Middle frontal gyrus (tissue), 1 donor: Measurements from ENCODE around the gene TMED1.
"Not testable (repeated sequence)": the region's sequence is repeated elsewhere in the genome, so short reads cannot be mapped to it uniquely, and the experiment has no call there.

ENCODE experiments used
- DNase-seq: peaks from one replicate; pipeline ENCODE4 v3.0.0-alpha.2; 2015; ENCODE audit warnings: low spot score; ENCODE audit errors: extremely low spot score

The TMED1 gene

DNA sequence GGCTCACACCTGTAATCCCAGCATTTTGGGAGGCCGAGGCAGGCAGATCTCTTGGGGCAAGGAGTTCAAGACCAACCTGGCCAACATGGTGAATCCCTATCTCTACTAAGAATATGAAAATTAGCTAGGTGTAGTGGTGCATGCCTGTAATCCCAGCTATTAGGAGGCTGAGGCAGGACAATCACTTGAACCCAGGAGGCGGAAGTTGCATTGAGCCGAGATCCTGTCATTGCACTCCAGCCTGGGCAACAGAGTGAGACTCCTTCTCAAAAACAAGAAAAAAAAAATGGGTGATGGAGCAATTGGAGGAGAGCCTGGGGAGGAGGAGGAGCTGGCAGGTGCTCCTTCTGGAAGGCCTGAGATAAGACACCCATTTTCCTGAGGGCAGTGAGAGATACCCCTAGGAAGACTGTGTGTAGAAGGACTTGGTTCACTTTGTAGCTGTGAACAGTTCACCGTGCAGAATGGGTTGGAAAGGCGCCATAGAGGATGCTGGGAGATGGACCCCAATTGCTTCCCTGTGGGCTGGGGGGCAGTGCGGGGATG is 26.6 kb upstream of the TMED1 start:
- no peak for DNase-seq

DNA sequence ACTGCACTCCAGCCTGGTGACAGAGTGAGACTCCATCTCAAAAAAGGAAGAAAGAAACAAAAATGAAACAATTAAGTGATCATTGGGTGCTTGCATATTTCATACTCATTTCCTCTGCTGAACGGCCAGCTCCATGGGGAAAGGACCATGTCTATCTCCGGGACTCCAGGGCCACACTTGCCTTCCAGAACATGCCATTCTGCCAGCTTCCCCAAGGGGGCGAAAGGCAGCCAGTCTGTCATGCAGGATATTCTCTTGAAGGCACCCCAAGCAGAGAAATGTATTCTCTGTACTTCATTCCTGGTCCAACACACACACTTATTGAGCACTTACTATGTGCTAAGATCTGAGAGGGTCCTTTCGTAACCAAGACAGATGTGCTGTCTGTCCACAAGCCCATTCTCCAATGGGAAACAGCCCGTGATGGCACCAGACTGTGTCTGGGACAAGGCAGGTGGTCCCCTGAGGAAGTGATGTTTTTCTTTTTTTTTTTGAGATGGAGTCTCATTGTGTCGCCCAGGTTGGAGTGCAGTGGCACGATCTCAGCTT is 25.2 kb upstream of the TMED1 start:
- no peak for DNase-seq

DNA sequence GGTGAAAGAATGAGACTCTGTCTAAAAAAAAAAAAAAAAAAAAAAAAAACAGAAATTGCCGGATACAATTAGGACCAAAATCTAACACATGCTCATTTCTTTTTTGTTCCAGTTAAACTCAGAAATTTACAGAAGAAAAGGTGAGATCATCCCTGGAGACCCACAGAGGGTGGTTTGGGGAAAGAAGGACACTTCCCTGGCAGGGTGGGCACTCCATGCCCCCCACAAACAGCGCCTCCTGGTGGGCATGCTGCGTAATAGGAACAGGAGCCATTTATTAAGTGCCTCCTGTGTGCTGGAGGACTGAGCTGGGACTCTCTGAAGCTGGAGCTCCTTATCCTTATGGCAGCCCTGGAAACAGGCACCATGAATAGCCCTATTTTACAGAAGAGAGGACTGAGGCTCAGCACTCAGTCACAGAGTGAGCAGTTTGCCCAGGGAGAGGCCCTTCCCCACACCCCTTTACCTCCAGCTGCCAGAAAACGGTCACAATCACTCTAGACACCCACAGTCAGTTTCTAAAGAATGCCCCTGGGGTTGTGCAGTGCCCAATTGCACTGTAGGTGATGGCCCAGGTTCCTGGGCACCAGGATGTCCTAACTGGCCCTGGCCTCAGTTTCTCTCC is 22.3 kb upstream of the TMED1 start:
- no peak for DNase-seq

DNA sequence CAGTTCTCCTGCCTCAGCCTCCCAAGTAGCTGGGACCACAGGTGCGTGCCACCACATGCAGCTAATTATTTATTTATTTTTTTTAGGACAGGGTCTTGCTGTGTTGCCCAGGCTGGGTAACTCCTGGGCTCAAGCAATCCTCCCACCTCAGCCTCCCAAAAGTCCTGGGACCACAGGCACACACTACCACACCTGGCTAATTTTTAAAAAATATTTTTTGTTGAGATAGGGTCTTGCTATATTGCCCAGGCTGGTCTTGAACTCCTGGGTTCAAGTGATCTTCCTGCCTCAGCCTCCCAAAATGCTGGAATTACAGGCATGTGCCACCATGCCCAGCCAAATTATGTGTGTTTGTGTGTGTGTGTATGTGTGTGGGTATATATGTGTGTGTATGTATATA is 20.9 kb upstream of the TMED1 start:
- not testable (repeated sequence) for DNase-seq

DNA sequence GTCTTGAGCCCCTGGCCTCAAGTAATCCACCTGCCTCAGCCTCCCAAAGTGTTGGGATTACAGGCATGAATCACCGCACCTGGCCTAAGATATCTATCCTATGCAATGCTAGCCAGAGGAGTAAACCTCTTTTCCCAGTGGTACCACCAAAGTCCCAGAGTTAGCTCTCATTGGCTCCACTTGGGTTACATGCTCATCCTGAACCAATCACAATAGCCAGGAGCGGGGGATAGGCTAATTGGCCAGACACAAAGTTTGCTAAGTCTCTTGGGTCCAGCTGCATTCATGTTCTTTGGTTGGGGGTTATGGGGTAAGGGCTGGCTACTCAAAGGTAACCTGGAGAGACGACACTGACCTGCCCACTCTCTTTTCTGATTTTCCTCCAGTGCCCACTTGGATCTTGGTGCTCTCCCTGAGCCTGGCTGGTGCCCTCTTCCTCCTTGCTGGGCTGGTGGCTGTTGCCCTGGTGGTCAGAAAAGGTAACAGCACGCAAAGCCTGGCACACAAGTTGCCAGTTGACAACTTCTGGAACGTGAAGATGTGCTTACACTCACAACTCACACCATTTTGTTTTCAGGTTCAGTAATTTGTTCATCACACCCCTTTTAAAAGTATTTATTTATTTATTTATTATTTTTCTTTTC is 20.0 kb upstream of the TMED1 start:
- no peak for DNase-seq

DNA sequence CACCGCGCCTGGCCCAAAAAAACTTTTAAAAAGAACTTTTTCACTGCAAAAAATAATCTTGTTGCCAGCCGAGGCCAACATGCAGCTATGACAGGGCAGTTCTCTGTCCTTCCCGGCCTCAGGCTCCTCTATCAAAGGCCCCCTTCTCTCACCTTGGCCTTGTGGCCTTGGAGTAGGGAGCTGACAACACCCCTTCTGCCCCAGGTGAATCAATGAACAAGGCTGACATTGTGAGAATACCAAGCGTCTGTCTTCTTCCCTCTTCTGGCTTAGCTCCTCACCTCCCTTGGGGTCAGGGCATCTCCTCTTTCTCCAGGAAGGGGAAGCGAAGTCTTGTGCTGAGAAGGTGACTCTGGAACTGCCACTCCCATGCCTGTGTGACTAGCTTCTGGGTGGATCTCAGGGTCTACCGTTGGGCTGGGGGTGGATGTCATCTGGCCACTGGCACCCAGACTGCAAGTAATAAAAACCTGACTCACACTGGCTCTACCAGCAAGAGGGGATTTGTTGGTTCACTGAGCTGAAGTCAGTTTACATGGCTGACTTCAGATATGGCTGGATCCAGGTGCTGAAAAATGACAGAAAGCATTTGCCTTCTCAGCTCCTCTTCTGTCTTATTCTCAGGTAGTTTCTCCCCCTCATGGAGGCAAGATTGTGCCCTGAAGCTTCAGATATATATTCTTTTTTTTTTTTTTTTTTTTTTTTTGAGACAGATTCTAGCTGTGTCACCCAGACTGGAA is 18.5 kb upstream of the TMED1 start:
- DNase-seq, result no peak

DNA sequence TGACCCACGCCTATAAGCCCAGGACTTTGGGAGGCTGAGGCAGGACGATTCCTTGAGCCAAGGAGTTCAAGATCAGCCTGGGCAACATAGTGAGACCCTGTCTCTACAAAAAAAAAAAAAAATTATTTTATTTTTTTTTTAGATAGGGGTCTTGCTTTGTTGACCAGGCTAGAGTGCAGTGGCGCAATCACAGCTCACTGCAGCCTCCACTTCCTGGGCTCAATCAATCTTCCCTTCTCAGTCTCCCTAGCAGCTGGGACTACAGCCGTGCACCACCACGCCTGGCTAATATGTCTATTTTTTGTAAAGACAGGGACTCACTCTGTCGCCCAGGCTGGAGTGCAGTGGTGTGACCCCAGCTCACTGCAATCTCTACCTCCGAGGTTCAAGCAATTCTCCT is 16.9 kb upstream of the TMED1 start:
- DNase-seq, result no peak

DNA sequence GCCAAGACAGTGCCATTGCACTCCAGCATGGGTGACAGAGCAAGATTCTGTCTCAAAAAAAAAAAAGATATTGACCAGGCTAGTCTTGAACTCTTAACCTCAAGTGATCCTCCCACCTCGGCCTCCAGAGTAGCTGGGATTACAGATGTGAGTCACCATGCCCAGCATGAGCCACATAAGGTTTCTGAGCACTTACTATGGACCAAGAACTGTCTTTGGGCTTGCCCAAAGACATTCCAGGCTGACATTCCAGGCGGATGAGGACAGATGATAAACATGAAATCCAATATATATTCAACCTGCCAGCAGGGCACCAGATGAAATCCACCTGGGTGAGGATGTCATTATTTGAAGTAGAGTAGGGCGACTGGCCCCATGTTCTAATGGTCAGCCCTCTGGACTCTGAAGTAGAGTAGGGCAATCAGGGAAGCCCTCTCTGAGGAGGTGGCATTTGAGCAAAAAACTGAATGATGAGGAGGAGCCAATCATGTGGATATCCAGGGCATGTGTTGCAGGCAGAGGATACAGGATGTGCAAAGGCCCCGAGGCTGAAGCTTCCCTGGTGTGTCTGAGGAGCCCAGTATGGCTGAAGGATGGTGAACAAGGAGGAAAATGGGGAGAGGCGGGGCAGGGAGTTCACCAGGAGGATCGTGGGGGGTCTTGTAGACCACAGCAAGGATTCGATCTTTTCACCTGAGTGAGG is 16.2 kb upstream of the TMED1 start:
- DNase-seq, result no peak

DNA sequence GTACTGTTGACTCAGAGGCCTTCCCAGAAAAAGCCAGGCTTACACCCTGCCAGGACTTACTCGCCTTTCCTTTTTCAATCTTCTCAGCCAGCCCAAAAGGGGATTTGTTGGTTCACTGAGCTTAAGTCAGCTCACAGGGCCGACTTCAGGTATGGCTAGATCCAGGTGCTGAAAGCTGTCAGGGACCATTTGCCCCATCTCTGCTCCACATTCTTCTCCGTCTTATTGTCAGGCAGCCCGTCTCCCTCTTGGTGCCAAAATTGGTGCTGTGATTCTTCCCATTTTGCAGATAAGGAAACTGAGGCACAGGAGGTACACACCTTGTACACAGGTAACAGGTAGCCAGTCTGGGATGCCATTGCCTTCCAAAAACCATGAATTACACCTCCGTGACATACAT is 14.6 kb upstream of the TMED1 start:
- DNase-seq, result no peak

DNA sequence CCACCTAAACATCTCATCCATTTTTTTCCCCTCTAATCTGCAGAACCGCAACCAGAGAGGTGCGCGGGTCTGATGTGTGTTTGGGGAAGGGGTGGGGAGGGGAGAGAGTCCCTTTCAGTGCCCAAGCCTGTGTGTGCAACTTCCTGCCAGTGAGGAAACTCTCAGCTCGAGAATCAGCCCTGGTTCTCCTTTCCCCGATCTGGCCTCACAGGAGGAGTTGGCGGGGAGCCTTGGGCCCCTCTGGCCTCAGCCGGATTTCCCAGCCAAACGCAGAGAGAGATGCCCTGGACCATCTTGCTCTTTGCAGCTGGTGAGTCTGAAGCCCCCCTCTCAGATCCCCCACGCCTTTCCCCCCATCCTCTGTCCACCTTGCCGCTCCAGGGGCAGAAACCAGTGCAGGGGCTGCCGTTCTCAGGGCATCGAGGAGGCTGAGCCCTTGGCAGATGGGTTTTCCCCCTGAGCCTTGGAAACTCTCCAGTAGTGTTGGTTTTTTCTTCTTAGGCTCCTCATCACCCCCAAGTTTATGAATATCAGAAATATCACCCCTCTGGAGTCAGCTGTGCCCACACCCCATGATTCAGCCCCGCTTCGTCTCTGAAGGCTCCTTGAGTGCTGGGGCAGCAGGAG is 12.3 kb upstream of the TMED1 start, which contains the start of gene C19orf38:
C19orf38 (plus strand) TSS at position 186 of the 627 bp plus-strand sequence; CDS start at position 280, 94 bp downstream.
- DNase-seq, result no peak

DNA sequence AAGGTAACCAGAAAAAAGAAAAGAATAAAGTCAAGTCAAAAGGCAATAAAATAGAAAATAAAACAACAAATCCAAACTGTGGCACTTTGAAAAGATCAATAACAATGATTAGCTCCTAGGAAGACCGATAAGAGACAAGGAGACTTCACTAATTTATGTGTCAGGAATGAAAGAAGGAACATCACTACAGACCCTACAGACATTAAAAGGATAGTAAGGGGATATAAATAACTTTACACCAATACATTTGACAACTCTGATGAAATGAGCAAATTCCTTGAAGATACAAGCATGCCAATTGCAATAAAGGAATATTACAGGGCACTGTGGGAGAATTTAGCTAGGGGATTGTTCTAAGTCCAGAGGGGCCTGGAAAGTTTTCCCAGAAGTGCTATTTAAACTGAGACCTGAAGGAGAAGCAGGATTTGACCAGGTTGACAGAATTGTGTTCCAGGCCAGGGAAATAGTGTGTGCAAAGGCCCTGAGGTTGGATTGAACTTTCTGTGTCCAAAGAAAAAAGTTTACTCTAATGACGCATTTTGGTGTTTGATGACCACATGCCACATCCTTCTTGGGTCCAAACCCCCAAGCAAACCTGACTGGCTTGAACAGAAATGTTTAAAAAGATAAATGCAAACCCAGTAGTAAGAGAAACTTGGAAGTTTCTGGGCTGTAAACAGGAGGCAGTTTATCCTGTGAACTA is 10.6 kb upstream of the TMED1 start:
- DNase-seq, result no peak

DNA sequence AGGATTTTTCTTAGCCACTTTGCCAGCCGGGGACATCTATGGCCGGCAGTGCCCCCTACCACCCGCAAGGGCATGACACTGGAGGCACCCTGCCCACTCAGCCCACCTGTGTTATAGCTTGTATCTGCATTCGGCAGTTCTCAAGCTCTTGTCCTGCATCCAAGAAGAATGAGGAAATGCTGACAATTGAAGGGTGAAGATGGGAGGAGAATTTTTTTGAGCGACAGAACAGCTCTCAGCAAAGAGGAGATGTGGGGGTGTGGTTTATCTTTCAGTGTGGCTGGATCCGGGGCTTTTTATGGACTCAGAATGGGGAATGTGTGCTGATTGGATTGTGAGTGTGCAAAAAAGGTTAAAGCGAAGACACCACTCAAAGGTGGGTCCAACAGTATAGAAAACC is 6.8 kb upstream of the TMED1 start:
- no peak for DNase-seq

DNA sequence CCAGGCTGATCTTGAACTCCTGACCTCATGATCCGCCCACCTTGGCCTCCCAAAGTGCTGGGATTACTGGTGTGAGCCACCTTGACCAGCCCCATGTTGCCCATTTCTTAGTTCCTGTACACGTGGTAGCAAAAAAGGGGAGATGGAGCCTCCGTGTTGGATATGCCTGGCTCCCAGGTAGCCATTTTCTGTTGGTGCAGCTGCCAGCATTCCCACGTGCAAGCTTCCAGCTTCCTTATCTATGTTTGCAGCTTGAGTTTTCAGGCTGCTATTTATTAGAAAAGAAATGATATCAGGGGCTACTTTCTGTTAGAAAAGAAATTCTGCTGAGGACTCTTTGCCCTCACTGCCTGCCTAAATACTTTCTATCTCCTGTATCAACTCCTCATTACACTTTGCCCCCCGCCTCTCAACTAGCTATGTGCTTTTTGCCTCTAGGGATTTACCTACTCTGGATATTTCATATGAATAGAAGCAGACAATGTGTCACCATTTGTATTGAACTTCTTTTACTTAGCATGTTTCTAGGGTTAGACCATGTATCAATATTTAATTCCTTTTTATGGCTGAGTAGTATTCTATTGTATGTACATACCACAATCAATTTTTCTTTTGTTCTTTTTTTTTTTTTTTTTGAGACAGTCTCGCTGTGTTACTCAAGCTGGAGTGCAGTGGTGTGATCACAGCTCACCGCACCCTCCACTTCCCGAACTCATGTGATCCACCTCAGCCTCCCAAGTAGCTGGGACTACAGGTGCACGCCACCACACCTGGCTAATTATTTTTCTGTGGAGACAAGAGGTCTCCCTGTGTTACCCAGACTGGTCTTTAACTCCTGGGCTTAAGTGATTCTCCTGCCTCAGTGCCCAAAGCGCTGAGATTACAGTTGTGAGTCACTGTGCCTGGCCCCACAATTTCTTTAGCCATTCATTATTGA is 3.4 kb upstream of the TMED1 start:
- no peak for DNase-seq

DNA sequence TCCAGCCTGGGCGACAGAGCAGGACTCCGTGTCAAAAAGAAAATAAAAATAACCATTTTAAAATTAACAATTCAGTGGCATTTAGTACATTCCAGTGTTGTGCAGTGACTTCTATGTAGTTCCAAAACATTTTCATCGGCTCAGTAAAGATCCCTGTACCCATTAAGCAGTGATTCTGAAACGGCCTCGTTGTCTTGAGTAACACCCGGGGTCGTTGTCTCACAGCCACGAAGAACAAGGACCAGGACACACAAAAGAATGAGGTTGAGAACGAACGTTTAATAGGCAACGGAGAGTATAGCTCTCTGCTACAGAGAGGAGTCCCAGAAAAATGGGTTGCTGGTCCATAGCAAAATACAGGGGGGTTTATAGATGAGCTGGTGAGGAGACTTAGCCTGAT is 2.4 kb upstream of the TMED1 start:
- no peak for DNase-seq

DNA sequence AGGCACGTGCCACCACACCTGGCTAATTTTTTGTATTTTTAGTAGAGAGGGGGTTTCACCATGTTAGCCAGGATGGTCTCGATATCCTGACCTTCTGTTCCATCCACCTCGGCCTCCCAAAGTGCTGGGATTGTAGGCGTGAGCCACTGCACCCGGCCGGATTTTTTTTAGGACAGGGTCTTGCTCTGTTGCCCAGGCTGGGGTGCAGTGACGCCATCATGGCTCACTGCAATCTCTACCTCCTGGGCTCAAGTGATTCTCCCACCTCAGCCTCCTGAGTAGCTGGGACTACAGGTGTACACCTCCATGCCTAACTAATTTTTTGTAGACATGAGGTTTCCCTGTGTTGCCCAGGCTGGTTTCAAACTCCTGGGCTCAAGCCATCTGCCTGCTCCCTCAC is 1.6 kb upstream of the TMED1 start:
- DNase-seq, result not testable (repeated sequence)

DNA sequence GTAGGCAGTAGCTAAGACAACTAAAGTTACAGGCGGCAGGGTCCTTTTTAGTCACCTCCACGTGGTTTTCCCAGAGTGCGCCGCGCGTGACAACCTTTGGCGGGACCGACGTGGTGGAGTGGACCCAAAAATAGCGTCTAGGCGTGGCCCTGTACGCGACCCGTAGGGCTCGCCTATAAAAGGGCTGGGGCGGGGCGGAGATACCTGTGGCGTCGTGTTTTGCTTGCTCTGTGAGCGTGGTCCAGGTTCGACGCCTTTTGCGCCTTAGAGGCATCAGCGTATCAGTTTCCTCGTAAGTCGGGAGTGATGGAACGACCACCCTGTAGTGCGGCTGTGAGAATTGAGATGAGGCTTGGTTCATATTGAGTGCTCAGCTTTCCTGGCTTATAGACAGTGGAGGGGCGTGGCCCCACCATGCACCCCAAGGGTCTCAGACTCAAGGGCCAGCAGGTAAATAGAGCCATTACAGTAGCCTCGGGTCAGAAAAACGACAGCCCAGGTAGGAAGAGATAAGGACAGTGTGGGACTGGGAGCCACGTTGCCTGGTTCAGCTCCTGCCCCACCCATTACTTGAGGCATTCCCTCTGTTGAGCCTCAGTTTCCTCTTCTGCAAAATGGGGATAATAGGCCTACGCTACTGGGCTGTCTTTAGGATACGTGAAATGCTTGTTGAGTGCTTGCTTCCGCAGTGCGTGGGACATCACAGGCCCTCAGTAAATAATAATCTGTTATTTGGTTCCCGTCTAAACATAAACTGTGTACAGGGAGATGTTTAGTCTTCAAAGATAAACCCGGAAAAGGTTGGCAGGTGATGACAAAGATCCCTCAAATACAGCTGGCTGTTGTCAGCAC is 693 bp upstream of the TMED1 start:
- no peak for DNase-seq

DNA sequence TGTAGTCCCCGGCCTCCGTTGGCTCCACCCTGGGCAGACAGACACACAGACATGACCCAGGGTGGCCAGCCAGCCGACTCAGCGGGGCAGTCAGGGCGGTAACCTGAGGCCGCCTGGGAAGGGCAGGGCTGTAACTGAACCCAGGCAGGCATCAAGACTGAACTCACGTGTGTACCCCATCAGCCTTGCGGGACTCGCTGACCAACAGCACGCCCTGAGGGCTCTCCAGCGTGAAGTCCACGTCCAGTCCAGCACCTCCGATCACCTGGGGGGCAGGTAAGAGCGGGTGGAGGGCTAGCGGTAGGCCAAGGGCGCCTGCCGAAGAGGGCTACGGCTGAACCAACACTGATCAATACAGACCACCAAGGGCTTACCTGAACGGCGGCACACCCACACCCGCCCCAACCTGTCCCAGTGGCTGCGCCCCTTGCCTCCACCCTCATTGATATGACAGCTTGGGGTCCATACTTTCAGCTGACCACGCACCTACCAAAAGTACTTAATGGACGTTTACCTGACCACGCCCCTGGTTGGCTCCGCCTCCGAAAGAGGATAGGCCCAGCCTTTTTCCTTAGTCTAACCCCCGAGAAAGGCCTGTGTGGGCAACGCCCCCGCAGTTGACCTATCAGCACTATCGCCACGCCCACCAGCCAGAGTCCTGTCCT is 791 bp downstream of the TMED1 start:
- no peak for DNase-seq

DNA sequence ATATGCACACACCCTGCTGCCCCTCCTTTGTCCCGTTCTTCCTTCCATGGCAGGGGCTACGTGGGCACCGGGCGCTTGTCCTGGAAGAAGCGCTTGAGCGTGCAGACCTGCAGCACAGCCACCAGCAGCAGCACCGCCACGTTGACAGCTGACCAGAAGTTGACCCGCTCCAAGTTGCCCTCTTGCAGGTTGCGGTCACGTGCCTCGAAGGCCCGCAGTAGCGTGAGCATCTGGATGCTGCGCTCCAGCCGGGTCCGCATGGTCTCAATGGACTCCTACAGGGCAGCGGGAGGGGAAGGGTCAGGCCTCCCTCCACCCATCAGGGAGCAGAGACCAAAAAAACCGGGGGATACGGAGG is 3.1 kb downstream of the TMED1 start:
- no peak for DNase-seq
